Right lobe of liver (tissue), 6 donors: Measurements from ENCODE around the gene ABCA9. TPM values are rescaled to one million over a fixed set of nuclear protein-coding genes. Genes with fewer than 3 reads are reported as not detected.

ENCODE experiments used
- ATAC-seq, 4 donors: fragments of 200-7000 bp; cut with Tn5 transposase; one replicate each; pipeline ENCODE4 v1.9.1; 2020; ENCODE audit warnings: mild to moderate bottlenecking in 4 of 4, moderate library complexity in 4 of 4
- DNase-seq, 3 donors: peaks; one replicate each; pipeline ENCODE4 v3.0.0-alpha.2; 2020
- H3K27ac ChIP-seq, 3 donors: fragments of 200-600 bp; one replicate each; pipeline ENCODE4 v1.8.0; 2022
- H3K27me3 ChIP-seq, 2 donors: fragments of 200-600 bp; one replicate each; pipeline ENCODE4 v1.8.0; 2022
- H3K36me3 ChIP-seq, 4 donors: fragments of 200-600 bp; sonication (generic) in 1 of 4; one replicate each; pipeline versions ENCODE4 v1.5.1 to v1.8.0; 2017 to 2022; ENCODE audit warnings: control low read depth in 1 of 4
- H3K4me1 ChIP-seq, 4 donors: fragments of 200-600 bp; sonication (generic) in 1 of 4; one replicate each; pipeline versions ENCODE4 v1.5.1 to v1.8.0; 2017 to 2022; ENCODE audit warnings: control low read depth in 1 of 4
- H3K4me3 ChIP-seq, 3 donors: fragments of 200-600 bp; one replicate each; pipeline ENCODE4 v1.8.0; 2022
- H3K9me3 ChIP-seq, 4 donors: fragments of 200-600 bp; sonication (generic) in 1 of 4; one replicate each; pipeline versions ENCODE4 v1.5.1 to v1.8.0; 2017 to 2022; ENCODE audit warnings: control low read depth in 1 of 4
- CTCF ChIP-seq, 4 donors: fragments of 200-600 bp in 3 of 4; fragments of 450-650 bp in 1 of 4; IDR thresholded peaks; one replicate each; pipeline versions ENCODE4 v1.5.1 to v1.8.0; 2016 to 2022; ENCODE audit warnings: antibody characterized with exemption in 4 of 4, mild to moderate bottlenecking in 2 of 4
- POLR2A ChIP-seq: fragments of 450-650 bp; IDR thresholded peaks from one replicate; pipeline ENCODE4 v1.6.1; 2017; ENCODE audit warnings: antibody characterized with exemption, mild to moderate bottlenecking
- WGBS: methylation state at CpG from one replicate; pipeline ENCODE4 v1.1.6; 2018; ENCODE audit warnings: low coverage, low lambda C conversion rate; ENCODE audit not compliant: insufficient coverage; ENCODE audit errors: missing lambda C conversion rate; 5-methylcytosine and 5-hydroxymethylcytosine counted together
- intact Hi-C, 2 donors: fragments of 100-400 bp; cut with DNase I; formaldehyde crosslinking; loops; one replicate each; pipeline versions ENCODE4 v1.11.2 to v1.14.1; 2022
- long read RNA-seq: library from polyadenylated mRNA; unstranded; transcript quantifications from one replicate; pipeline ENCODE4 v2.0.0, GENCODE V29; 2019
- total RNA-seq, 6 experiments: library from RNA; depleted of rRNA in 2 of 6; stranded (reverse); fragments of >200 nt in 2 of 6; fragmentation: NEBNext Ultra II Directional in 3 of 6; extraction: Animal tissue kit (Norgen Biotek cat#: 25700) in 3 of 6; gene quantifications; one replicate each; pipeline versions ENCODE4 v1.1.0 to v1.2.4, GENCODE V29; 2016 to 2023
- donor health status: DM: no; HTN: yes; CAD: no.
- donor health status: DM: no; HTN: no; CAD: no.
- donor health status: DM: no; HTN: no; CAD: no.
- donor health status: DM: no; HTN: yes; CAD: no.
- donor health status: DM: no; HTN: yes; CAD: no.

Gene ABCA9
- total RNA-seq, result 10 to 100 TPM in 2 of 6 experiments, 1 to 10 TPM in 4; 4.9 to 19.4 (median 8.8) TPM
- long read RNA-seq, result 0 reads

GRCh38 chr17:69060822-69061221 lies at the start of gene ABCA9:
ABCA9 (minus strand) TSS chr17:69060927; CDS start chr17:69051126, 9,801 bp downstream.
- intact Hi-C loops, result no loop called here
- Histone ChIP-seq H3K27ac (peak within 1 kb of the TSS in 2 of 3 donors; percentile 2 to 19), H3K4me1 (no peaks in the 10 kb centered on the region), H3K9me3 (no peaks in the 10 kb centered on the region), H3K36me3 (peaks cover 0 to 4% (median 0%) of the 10 kb centered on the region in 4 donors), H3K4me3 (no peak within 1 kb of the TSS), H3K27me3 (no peaks in the 10 kb centered on the region)
- ATAC-seq (peak in 3 of 4 donors; percentile 14 to 38 (median 26)), DNase-seq (no peak)
- WGBS, result 39% methylated on average over 2 of the region's 2 CpGs
- no peak for TF ChIP-seq CTCF (IDR thresholded peaks at IDR 0.05)
- TF ChIP-seq POLR2A, result no peak

- TF ChIP-seq CTCF (IDR thresholded peaks at IDR 0.05) (no peak), POLR2A (no peak)
- intact Hi-C loops, result no loop called here
- ATAC-seq (no peak), DNase-seq (no peak)
- H3K4me1 ChIP-seq, result no peaks in the 10 kb centered on the region
- WGBS, result 83% methylated on average over 10 of the region's 10 CpGs
- no peak overlapping the region for H3K27ac ChIP-seq
- no peaks in the 10 kb centered on the region for H3K9me3 ChIP-seq
- H3K27me3 ChIP-seq, result no peaks in the 10 kb centered on the region
- H3K4me3 ChIP-seq, result no peak overlapping the region
- peaks cover 0 to 68% (median 18%) of the 10 kb centered on the region in 4 donors for H3K36me3 ChIP-seq
Observed at GRCh38 chr17:69105907-69106730, 45.4 kb upstream of the ABCA9 start.

GRCh38 chr17:69103557-69104233 lies 43.0 kb upstream of the ABCA9 start:
- H3K4me3 ChIP-seq, result no peak overlapping the region
- no peaks in the 10 kb centered on the region for H3K4me1 ChIP-seq
- TF ChIP-seq POLR2A, result no peak
- TF ChIP-seq CTCF (IDR thresholded peaks at IDR 0.05), result no peak
- DNase-seq, result no peak
- peaks cover 0 to 70% (median 12%) of the 10 kb centered on the region in 4 donors for H3K36me3 ChIP-seq
- intact Hi-C loops, result no loop called here
- 92% methylated on average over 9 of the region's 9 CpGs for WGBS
- no peaks in the 10 kb centered on the region for H3K9me3 ChIP-seq
- no peaks in the 10 kb centered on the region for H3K27me3 ChIP-seq
- no peak overlapping the region for H3K27ac ChIP-seq
- no peak for ATAC-seq

GRCh38 chr17:69098625-69099024 lies 37.9 kb upstream of the ABCA9 start:
- no peak for DNase-seq
- Histone ChIP-seq H3K9me3 (no peaks in the 10 kb centered on the region), H3K4me3 (no peak overlapping the region), H3K36me3 (peaks cover 0 to 78% (median 22%) of the 10 kb centered on the region in 4 donors), H3K4me1 (no peaks in the 10 kb centered on the region), H3K27ac (no peak overlapping the region), H3K27me3 (no peaks in the 10 kb centered on the region)
- WGBS, result 65% methylated on average over 4 of the region's 4 CpGs
- TF ChIP-seq POLR2A (no peak), CTCF (IDR thresholded peaks at IDR 0.05) (no peak)
- intact Hi-C loops, result no loop called here
- peak in 1 of 4 donors; percentile 25 for ATAC-seq
